Nephron progenitor cell (in vitro differentiated cells): ENCODE results near the gene FHL5.

Source experiments
- DNase-seq: peaks from one replicate; pipeline ENCODE4 v3.0.0; 2021
- H3K27ac Mint-ChIP-seq: 2 replicates; pipeline ENCODE4 v1.8.0; 2021; ENCODE audit warnings: mild to moderate bottlenecking, moderate library complexity, mixed read lengths
- H3K27me3 Mint-ChIP-seq: 2 replicates; pipeline ENCODE4 v1.8.0; 2021; ENCODE audit warnings: mild to moderate bottlenecking, low read depth, mixed read lengths; ENCODE audit not compliant: poor library complexity
- H3K36me3 Mint-ChIP-seq: 2 replicates; pipeline ENCODE4 v1.8.0; 2021; ENCODE audit warnings: low read depth, mixed read lengths
- H3K4me1 Mint-ChIP-seq: 2 replicates; pipeline ENCODE4 v1.8.0; 2021; ENCODE audit warnings: mixed read lengths
- H3K4me3 Mint-ChIP-seq: 2 replicates; pipeline ENCODE4 v1.8.0; 2021; ENCODE audit warnings: mild to moderate bottlenecking, moderate library complexity, mixed read lengths
- H3K9me3 Mint-ChIP-seq: 2 replicates; pipeline ENCODE4 v1.8.0; 2021; ENCODE audit warnings: mild to moderate bottlenecking, moderate library complexity, mixed read lengths
- TF ChIP-seq, protein P1 (sequence below): fragments of 200-600 bp; sonication (generic); IDR thresholded peaks from 2 replicates; pipeline ENCODE4 v1.5.0; 2021; ENCODE audit warnings: antibody characterized with exemption

Gene FHL5

GRCh38 chr6:96645106-96645505, 82.2 kb downstream of the FHL5 start:
- H3K9me3 Mint-ChIP-seq = no peaks in the 10 kb centered on the region
- H3K27ac Mint-ChIP-seq = no peak overlapping the region
- TF ChIP-seq, protein P1, sequence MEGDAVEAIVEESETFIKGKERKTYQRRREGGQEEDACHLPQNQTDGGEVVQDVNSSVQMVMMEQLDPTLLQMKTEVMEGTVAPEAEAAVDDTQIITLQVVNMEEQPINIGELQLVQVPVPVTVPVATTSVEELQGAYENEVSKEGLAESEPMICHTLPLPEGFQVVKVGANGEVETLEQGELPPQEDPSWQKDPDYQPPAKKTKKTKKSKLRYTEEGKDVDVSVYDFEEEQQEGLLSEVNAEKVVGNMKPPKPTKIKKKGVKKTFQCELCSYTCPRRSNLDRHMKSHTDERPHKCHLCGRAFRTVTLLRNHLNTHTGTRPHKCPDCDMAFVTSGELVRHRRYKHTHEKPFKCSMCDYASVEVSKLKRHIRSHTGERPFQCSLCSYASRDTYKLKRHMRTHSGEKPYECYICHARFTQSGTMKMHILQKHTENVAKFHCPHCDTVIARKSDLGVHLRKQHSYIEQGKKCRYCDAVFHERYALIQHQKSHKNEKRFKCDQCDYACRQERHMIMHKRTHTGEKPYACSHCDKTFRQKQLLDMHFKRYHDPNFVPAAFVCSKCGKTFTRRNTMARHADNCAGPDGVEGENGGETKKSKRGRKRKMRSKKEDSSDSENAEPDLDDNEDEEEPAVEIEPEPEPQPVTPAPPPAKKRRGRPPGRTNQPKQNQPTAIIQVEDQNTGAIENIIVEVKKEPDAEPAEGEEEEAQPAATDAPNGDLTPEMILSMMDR = no peak
- no peaks in the 10 kb centered on the region for H3K4me1 Mint-ChIP-seq
- no peak for DNase-seq
- H3K36me3 Mint-ChIP-seq = no peaks in the 10 kb centered on the region
- H3K27me3 Mint-ChIP-seq = peaks cover 8% of the 10 kb centered on the region
- H3K4me3 Mint-ChIP-seq = no peak overlapping the region

DNA sequence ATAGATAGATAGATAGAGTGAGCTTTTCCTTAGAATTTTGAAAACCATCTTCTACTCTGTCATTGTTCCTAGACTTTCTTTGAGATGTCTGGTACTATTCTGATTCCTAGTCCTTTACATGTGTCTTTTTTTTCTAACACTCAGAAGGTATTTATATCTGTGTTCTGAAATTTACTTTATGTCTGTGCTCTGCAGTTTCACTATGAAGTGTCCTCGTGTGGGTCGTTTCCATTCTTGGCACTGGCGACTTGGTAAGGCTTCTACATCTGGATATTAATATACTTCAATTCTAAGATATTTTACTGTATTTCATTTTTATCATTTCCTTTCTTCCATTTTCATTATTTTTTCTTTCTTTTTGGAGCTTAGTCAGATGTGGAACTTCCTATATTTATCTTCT, 87.0 kb downstream of the FHL5 start:
- DNase-seq = no peak
- TF ChIP-seq, protein P1 = no peak
- H3K4me1 Mint-ChIP-seq = no peaks in the 10 kb centered on the region
- peaks cover 8% of the 10 kb centered on the region for H3K27me3 Mint-ChIP-seq
- no peaks in the 10 kb centered on the region for H3K36me3 Mint-ChIP-seq
- no peaks in the 10 kb centered on the region for H3K9me3 Mint-ChIP-seq
- H3K4me3 Mint-ChIP-seq = no peak overlapping the region
- H3K27ac Mint-ChIP-seq = no peak overlapping the region

- no peak overlapping the region for H3K27ac Mint-ChIP-seq
- DNase-seq = no peak
- no peak overlapping the region for H3K4me3 Mint-ChIP-seq
- H3K27me3 Mint-ChIP-seq = peaks cover 8% of the 10 kb centered on the region
- TF ChIP-seq, protein P1 = no peak
- H3K9me3 Mint-ChIP-seq = no peaks in the 10 kb centered on the region
- no peaks in the 10 kb centered on the region for H3K4me1 Mint-ChIP-seq
- H3K36me3 Mint-ChIP-seq = no peaks in the 10 kb centered on the region
These were observed 88.9 kb downstream of the FHL5 start for GRCh38 chr6:96651816-96652215.

DNA sequence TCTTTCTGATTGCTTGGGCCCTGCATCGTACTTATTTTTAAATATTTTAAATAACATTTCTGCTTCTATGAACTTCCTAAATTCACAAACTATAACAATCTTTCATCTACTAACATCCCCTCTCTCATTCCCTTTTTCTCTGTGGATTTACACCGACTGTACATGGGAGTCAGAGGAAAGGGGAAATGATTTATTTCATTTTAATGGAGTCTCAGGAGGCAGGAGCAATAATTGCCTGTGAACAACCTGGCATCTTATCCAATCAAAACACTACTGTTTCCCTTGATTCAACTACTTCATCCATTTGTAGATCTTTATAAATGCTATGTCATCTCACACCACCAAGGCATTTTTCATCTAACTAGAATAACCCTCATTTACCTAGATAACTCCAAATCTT, 89.6 kb downstream of the FHL5 start:
- Mint-ChIP-seq H3K27me3 (peaks cover 11% of the 10 kb centered on the region), H3K9me3 (no peaks in the 10 kb centered on the region), H3K4me1 (no peaks in the 10 kb centered on the region), H3K36me3 (no peaks in the 10 kb centered on the region), H3K27ac (no peak overlapping the region), H3K4me3 (no peak overlapping the region)
- TF ChIP-seq, protein P1 = no peak
- no peak for DNase-seq

- no peaks in the 10 kb centered on the region for H3K4me1 Mint-ChIP-seq
- H3K4me3 Mint-ChIP-seq = no peak overlapping the region
- no peaks in the 10 kb centered on the region for H3K36me3 Mint-ChIP-seq
- H3K27me3 Mint-ChIP-seq = peaks cover 11% of the 10 kb centered on the region
- no peak for DNase-seq
- TF ChIP-seq, protein P1 = no peak
- no peak overlapping the region for H3K27ac Mint-ChIP-seq
- no peaks in the 10 kb centered on the region for H3K9me3 Mint-ChIP-seq
These were observed 90.3 kb downstream of the FHL5 start for GRCh38 chr6:96653181-96653580.

DNA sequence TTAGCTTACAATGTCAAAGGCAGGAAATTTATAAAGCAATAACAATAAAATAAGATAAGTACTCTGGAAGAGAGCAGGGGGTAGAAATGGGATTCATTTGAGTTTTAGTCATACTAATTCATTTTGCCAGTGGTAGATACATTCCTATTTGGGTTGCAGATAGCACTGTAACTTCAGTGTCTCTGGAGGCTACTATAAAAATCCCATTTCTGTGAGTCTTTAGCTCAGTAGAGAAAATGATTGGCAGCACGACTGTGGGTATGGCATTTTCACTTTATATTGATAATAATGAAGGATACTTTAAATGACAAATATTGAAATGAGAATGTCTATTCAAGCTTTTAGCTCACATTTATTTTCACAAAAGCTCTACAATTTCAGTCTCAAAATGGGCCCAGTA, 93.6 kb downstream of the FHL5 start:
- H3K4me3 Mint-ChIP-seq = no peak overlapping the region
- peaks cover 6% of the 10 kb centered on the region for H3K9me3 Mint-ChIP-seq
- no peak overlapping the region for H3K27ac Mint-ChIP-seq
- TF ChIP-seq, protein P1 = no peak
- peaks cover 3% of the 10 kb centered on the region for H3K27me3 Mint-ChIP-seq
- no peaks in the 10 kb centered on the region for H3K4me1 Mint-ChIP-seq
- no peaks in the 10 kb centered on the region for H3K36me3 Mint-ChIP-seq
- DNase-seq = no peak
